Testis (tissue), 3 donors: Measurements from ENCODE around the gene CELSR3. TPM values are rescaled to one million over a fixed set of nuclear protein-coding genes. Genes with fewer than 3 reads are reported as not detected.
A peak's percentile ranks its signal among the peaks of the same experiment; 100 is the strongest.

Experiments used
- DNase-seq: peaks from one replicate; pipeline ENCODE4 v3.0.0-alpha.2; 2019
- H3K27ac ChIP-seq, 2 donors: fragments of 200-600 bp; sonication (generic); one replicate each; pipeline ENCODE4 v1.5.1; 2019
- H3K27me3 ChIP-seq: fragments of 200-600 bp; sonication (generic); one replicate; pipeline ENCODE4 v1.5.1; 2019
- H3K36me3 ChIP-seq: fragments of 200-600 bp; sonication (generic); one replicate; pipeline ENCODE4 v1.5.1; 2017; ENCODE audit warnings: low read depth; ENCODE audit errors: missing control alignments
- H3K4me1 ChIP-seq: fragments of 200-600 bp; sonication (generic); one replicate; pipeline ENCODE4 v1.5.1; 2019
- H3K4me3 ChIP-seq, 2 donors: fragments of 200-600 bp; sonication (generic); one replicate each; pipeline ENCODE4 v1.5.1; 2017 to 2019
- H3K9me3 ChIP-seq: fragments of 200-600 bp; sonication (generic); one replicate; pipeline ENCODE4 v1.5.1; 2017
- POLR2A ChIP-seq: fragments of 450-650 bp; IDR thresholded peaks from one replicate; pipeline ENCODE4 v1.6.1; 2017; ENCODE audit warnings: antibody characterized with exemption, mild to moderate bottlenecking, moderate library complexity
- WGBS, 2 donors: methylation state at CpG; one replicate each; pipeline ENCODE4 v1.1.5; 2018; 5-methylcytosine and 5-hydroxymethylcytosine counted together
- intact Hi-C: fragments of 100-400 bp; cut with DNase I; formaldehyde crosslinking; loops from one replicate; pipeline ENCODE4 v1.15.1; 2023; ENCODE audit warnings: low total_unique reads
- polyA plus RNA-seq: library from polyadenylated mRNA; stranded (reverse); fragments of 350-450 nt; fragmentation: Illumina TruSeq; extraction: RNeasy Lipid Tissue Mini Kit (QIAGEN cat#74804); gene quantifications from one replicate; pipeline ENCODE4 v1.2.3, GENCODE V29; 2014; ENCODE audit warnings: low read depth, low replicate concordance; ENCODE audit not compliant: insufficient read depth
- total RNA-seq, 2 donors: library from RNA; depleted of rRNA; stranded (reverse); fragments of >200 nt; gene quantifications; one replicate each; pipeline ENCODE4 v1.2.3, GENCODE V29; 2016
- TF ChIP-seq, protein P1 (sequence below), 3 experiments: fragments of 450-650 bp in 2 of 3; fragments of 200-600 bp in 1 of 3; sonication (generic) in 1 of 3; IDR thresholded peaks; one replicate each; pipeline ENCODE4 v1.5.1; 2016 to 2019; ENCODE audit warnings: antibody characterized with exemption in 3 of 3, mild to moderate bottlenecking in 2 of 3, moderate library complexity in 1 of 3

CELSR3 gene
- total and polyA plus RNA-seq, 3 donors from 2014 or later = 13.5 to 17.5 (median 14.3) TPM

DNA sequence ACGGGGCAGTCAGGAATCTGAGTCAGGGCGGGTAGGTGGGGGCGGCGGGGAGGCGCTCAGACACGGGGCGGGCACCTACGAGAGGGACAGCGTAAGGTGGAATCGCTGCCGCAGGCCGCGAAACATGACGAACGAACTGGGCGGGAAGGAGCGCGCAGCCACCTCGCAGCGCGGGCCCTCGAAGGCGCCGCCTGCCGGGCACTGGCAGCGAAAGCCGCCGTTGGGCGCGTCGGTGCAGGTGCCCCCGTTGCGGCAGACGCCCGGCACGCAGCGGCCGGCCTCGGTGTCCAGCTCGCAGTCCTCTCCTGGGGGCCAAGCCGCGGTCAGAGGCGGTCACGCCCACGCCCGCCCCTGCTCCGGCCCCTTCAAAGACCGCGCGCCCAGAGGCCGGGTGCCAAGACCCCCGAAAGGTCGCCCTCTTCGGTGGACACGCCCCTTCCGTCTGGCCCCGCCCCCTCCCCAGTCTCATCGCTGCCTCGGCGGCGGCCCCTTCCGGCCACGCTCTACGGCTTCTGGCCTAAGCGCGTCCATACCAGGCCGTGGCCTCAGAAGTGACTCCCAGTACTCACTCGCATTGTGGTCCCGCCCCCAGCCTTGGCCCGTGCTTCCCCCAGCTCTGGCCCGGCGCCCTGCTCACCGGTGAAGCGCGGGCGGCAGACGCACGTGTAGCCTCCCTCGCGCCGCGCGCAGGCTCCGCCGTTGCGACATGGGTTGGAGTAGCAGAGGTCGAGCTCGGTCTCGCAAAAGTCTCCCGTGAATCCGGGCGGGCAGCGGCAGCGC lies 6.4 kb downstream of the CELSR3 start:
- no peak overlapping the region for H3K27ac ChIP-seq
- 2 to 3% methylated on average over 30 to 61 of the region's 94 CpGs for WGBS, 2 donors
- peak; percentile 88 for DNase-seq
- no peaks in the 10 kb centered on the region for H3K9me3 ChIP-seq
- no peaks in the 10 kb centered on the region for H3K27me3 ChIP-seq
- H3K36me3 ChIP-seq = no peaks in the 10 kb centered on the region
- no peak for TF ChIP-seq POLR2A
- TF ChIP-seq, protein P1, sequence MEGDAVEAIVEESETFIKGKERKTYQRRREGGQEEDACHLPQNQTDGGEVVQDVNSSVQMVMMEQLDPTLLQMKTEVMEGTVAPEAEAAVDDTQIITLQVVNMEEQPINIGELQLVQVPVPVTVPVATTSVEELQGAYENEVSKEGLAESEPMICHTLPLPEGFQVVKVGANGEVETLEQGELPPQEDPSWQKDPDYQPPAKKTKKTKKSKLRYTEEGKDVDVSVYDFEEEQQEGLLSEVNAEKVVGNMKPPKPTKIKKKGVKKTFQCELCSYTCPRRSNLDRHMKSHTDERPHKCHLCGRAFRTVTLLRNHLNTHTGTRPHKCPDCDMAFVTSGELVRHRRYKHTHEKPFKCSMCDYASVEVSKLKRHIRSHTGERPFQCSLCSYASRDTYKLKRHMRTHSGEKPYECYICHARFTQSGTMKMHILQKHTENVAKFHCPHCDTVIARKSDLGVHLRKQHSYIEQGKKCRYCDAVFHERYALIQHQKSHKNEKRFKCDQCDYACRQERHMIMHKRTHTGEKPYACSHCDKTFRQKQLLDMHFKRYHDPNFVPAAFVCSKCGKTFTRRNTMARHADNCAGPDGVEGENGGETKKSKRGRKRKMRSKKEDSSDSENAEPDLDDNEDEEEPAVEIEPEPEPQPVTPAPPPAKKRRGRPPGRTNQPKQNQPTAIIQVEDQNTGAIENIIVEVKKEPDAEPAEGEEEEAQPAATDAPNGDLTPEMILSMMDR (IDR thresholded peaks at IDR 0.05) = peak; percentile 60 to 70 (median 63)
- peaks cover 11% of the 10 kb centered on the region for H3K4me1 ChIP-seq
- intact Hi-C loops = no loop called here
- H3K4me3 ChIP-seq = peak overlapping the region; percentile 51 to 66

DNA sequence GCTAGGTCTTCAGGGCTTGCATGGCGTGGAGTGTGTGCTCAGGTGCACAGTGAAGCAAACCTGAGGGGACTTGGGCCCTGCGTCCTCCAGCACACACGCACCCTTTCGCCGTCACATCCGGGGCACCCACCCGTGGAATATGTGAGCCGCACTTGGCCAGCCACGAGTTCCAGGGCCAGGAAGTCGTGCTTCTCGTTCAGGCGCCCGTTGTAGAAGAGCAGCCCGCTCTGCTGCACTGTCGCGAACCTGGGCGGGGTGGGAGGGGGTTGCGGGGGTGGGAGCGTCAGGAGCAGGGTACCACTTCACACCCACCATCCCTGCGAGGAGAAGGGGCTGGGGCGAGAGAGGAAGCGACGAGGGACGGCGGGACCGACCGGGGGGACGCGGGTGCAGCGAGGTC lies 7.1 kb downstream of the CELSR3 start:
- Histone ChIP-seq H3K4me1 (peaks cover 7% of the 10 kb centered on the region), H3K27me3 (no peaks in the 10 kb centered on the region), H3K4me3 (peak overlapping the region; percentile 51 to 66), H3K27ac (no peak overlapping the region), H3K9me3 (no peaks in the 10 kb centered on the region), H3K36me3 (no peaks in the 10 kb centered on the region)
- TF ChIP-seq, protein P1 (IDR thresholded peaks at IDR 0.05) = no peak
- no peak for TF ChIP-seq POLR2A
- no peak for DNase-seq
- intact Hi-C loops = no loop called here
- 13 to 14% methylated on average over 20 to 30 of the region's 30 CpGs for WGBS, 2 donors

DNA sequence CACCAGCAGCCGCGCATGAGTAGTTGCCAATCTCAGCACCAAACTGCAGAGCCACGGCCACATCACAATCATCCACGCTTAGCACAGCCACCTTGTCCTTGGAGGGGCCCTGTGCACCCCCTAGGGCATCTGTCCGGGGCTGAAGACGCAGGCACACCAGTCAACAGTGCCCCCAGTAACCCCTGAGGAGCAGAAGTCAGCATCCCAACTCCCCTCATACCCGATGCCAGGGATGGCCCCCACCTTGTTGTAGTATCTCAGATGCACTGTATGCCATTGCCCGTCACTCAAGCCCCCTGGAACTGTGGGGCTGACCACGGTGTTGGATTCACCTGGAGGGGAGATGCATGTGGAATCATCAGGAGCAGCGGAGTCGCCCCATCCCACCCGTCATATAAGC lies 7.6 kb downstream of the CELSR3 start:
- DNase-seq = no peak
- Histone ChIP-seq H3K27ac (no peak overlapping the region), H3K9me3 (no peaks in the 10 kb centered on the region), H3K4me1 (peaks cover 7% of the 10 kb centered on the region), H3K27me3 (no peaks in the 10 kb centered on the region), H3K36me3 (no peaks in the 10 kb centered on the region), H3K4me3 (no peak overlapping the region)
- intact Hi-C loops = no loop called here
- TF ChIP-seq POLR2A = no peak
- TF ChIP-seq, protein P1 (IDR thresholded peaks at IDR 0.05) = no peak
- WGBS, 2 donors = 83 to 87% methylated on average over 8 to 12 of the region's 12 CpGs

DNA sequence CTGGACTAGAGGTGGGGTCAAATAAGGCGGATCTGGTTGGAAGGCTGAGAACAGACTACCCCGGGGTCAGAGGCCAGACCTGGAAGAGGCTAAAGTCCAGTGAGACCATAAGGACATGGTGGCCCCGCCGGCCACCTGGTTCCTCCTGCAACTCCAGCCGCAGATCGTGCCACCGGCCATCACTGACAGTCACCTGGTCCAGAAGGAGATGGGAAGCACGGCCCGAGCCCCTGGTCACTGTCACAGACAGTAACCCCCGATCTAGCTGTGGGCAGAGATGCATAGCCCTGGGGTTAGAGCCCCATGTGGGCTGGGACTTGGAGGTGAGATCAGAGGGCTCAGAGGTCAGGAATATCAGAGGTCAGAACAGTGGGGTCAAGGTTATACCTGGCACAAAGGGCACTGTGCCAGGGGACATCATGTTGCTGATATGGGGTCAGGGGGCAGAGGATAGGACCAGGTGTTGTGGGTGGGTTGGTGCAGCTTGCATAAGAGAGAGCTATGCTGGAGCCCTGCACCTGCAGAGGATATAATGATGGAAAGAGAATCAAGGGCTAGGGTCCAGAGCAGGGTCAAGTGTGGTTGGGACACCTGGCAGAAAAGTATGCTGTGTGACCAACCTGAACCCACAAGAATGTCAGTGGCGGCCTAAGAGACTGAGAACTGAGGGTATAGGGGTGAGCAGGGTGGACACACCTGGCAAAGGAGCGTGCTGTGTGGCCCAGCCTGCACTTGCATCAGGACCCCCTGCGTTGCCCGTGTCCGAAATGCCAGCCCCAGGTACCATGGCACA lies 9.6 kb downstream of the CELSR3 start:
- no peak overlapping the region for H3K4me3 ChIP-seq
- H3K4me1 ChIP-seq = peaks cover 7% of the 10 kb centered on the region
- TF ChIP-seq POLR2A = no peak
- TF ChIP-seq, protein P1 (IDR thresholded peaks at IDR 0.05) = no peak
- H3K36me3 ChIP-seq = no peaks in the 10 kb centered on the region
- no peaks in the 10 kb centered on the region for H3K9me3 ChIP-seq
- no peaks in the 10 kb centered on the region for H3K27me3 ChIP-seq
- no peak for DNase-seq
- intact Hi-C loops = no loop called here
- WGBS, 2 donors = 94 to 95% methylated on average over 15 of the region's 15 CpGs
- no peak overlapping the region for H3K27ac ChIP-seq
